Mucosa of rectum (tissue), 2 donors: ENCODE measurements around the gene STIM2.

ENCODE experiments used
- H3K27ac ChIP-seq, 2 donors: one replicate each; pipeline ENCODE4 v1.7.0; 2013; ENCODE audit warnings: inconsistent platforms in 2 of 2, low read depth in 2 of 2, low read length in 2 of 2
- H3K27me3 ChIP-seq, 2 donors: one replicate each; pipeline ENCODE4 v1.7.0; 2013; ENCODE audit warnings: low read length in 2 of 2; ENCODE audit not compliant: control insufficient read depth in 2 of 2, insufficient read depth in 2 of 2
- H3K36me3 ChIP-seq, 2 donors: one replicate each; pipeline ENCODE4 v1.7.0; 2013; ENCODE audit warnings: low read length in 2 of 2; ENCODE audit not compliant: control insufficient read depth in 2 of 2, insufficient read depth in 2 of 2
- H3K4me1 ChIP-seq, 2 donors: one replicate each; pipeline ENCODE4 v1.7.0; 2013; ENCODE audit warnings: low read length in 2 of 2, mild to moderate bottlenecking in 1 of 2; ENCODE audit not compliant: control insufficient read depth in 2 of 2, insufficient read depth in 2 of 2
- H3K4me3 ChIP-seq, 2 donors: one replicate each; pipeline ENCODE4 v1.7.0; 2013; ENCODE audit warnings: low read length in 2 of 2
- H3K9ac ChIP-seq, 2 donors: one replicate each; pipeline ENCODE4 v1.7.0; 2013; ENCODE audit warnings: low read length in 2 of 2, low read depth in 1 of 2, mild to moderate bottlenecking in 1 of 2
- H3K9me3 ChIP-seq, 2 donors: one replicate each; pipeline ENCODE4 v1.7.0; 2013; ENCODE audit warnings: low read length in 2 of 2; ENCODE audit not compliant: control insufficient read depth in 2 of 2
- donor health status: healthy.
- donor health status: Normal muscosa, but diverticular disease.

Gene STIM2

GRCh38 chr4:26830701-26831100 is 29.9 kb upstream of the STIM2 start:
- no peaks in the 10 kb centered on the region for H3K9me3 ChIP-seq
- H3K36me3 ChIP-seq = no peaks in the 10 kb centered on the region
- no peak overlapping the region for H3K27ac ChIP-seq
- H3K4me3 ChIP-seq = no peak overlapping the region
- H3K27me3 ChIP-seq = no peaks in the 10 kb centered on the region
- H3K4me1 ChIP-seq = peaks cover 3% of the 10 kb centered on the region in 2 donors
- H3K9ac ChIP-seq = no peak overlapping the region

- H3K27me3 ChIP-seq = no peaks in the 10 kb centered on the region
- H3K4me1 ChIP-seq = no peaks in the 10 kb centered on the region
- no peak overlapping the region for H3K4me3 ChIP-seq
- H3K9me3 ChIP-seq = no peaks in the 10 kb centered on the region
- no peak overlapping the region for H3K9ac ChIP-seq
- no peak overlapping the region for H3K27ac ChIP-seq
- no peaks in the 10 kb centered on the region for H3K36me3 ChIP-seq
Observed at GRCh38 chr4:26836539-26836938, 24.1 kb upstream of the STIM2 start.

GRCh38 chr4:26837993-26838842 is 22.4 kb upstream of the STIM2 start:
- H3K4me1 ChIP-seq = no peaks in the 10 kb centered on the region
- H3K9ac ChIP-seq = no peak overlapping the region
- no peak overlapping the region for H3K4me3 ChIP-seq
- no peak overlapping the region for H3K27ac ChIP-seq
- no peaks in the 10 kb centered on the region for H3K36me3 ChIP-seq
- no peaks in the 10 kb centered on the region for H3K27me3 ChIP-seq
- no peaks in the 10 kb centered on the region for H3K9me3 ChIP-seq

GRCh38 chr4:26839016-26839415 is 21.6 kb upstream of the STIM2 start:
- no peaks in the 10 kb centered on the region for H3K27me3 ChIP-seq
- H3K9ac ChIP-seq = no peak overlapping the region
- H3K36me3 ChIP-seq = no peaks in the 10 kb centered on the region
- no peaks in the 10 kb centered on the region for H3K4me1 ChIP-seq
- H3K9me3 ChIP-seq = no peaks in the 10 kb centered on the region
- H3K4me3 ChIP-seq = no peak overlapping the region
- H3K27ac ChIP-seq = no peak overlapping the region

- Histone ChIP-seq H3K9ac (no peak overlapping the region), H3K4me3 (no peak overlapping the region), H3K36me3 (no peaks in the 10 kb centered on the region), H3K9me3 (no peaks in the 10 kb centered on the region), H3K4me1 (no peaks in the 10 kb centered on the region), H3K27ac (no peak overlapping the region), H3K27me3 (no peaks in the 10 kb centered on the region)
Observed at GRCh38 chr4:26839534-26839951, 21.1 kb upstream of the STIM2 start.

- H3K4me1 ChIP-seq = no peaks in the 10 kb centered on the region
- H3K27me3 ChIP-seq = no peaks in the 10 kb centered on the region
- H3K27ac ChIP-seq = no peak overlapping the region
- no peak overlapping the region for H3K9ac ChIP-seq
- H3K4me3 ChIP-seq = no peak overlapping the region
- H3K9me3 ChIP-seq = no peaks in the 10 kb centered on the region
- H3K36me3 ChIP-seq = no peaks in the 10 kb centered on the region
Observed at GRCh38 chr4:26840786-26841185, 19.9 kb upstream of the STIM2 start.

- H3K36me3 ChIP-seq = no peaks in the 10 kb centered on the region
- no peak overlapping the region for H3K27ac ChIP-seq
- no peaks in the 10 kb centered on the region for H3K27me3 ChIP-seq
- no peak overlapping the region for H3K4me3 ChIP-seq
- H3K9me3 ChIP-seq = no peaks in the 10 kb centered on the region
- no peak overlapping the region for H3K9ac ChIP-seq
- no peaks in the 10 kb centered on the region for H3K4me1 ChIP-seq
Observed at GRCh38 chr4:26842911-26843310, 17.7 kb upstream of the STIM2 start.

- H3K9me3 ChIP-seq = no peaks in the 10 kb centered on the region
- H3K9ac ChIP-seq = no peak overlapping the region
- no peaks in the 10 kb centered on the region for H3K4me1 ChIP-seq
- no peaks in the 10 kb centered on the region for H3K27me3 ChIP-seq
- H3K4me3 ChIP-seq = no peak overlapping the region
- H3K36me3 ChIP-seq = no peaks in the 10 kb centered on the region
- no peak overlapping the region for H3K27ac ChIP-seq
Observed at GRCh38 chr4:26850528-26850927, 10.1 kb upstream of the STIM2 start.

GRCh38 chr4:26851129-26851528 is 9.5 kb upstream of the STIM2 start:
- Histone ChIP-seq H3K27ac (no peak overlapping the region), H3K36me3 (no peaks in the 10 kb centered on the region), H3K4me3 (no peak overlapping the region), H3K9me3 (no peaks in the 10 kb centered on the region), H3K4me1 (no peaks in the 10 kb centered on the region), H3K27me3 (no peaks in the 10 kb centered on the region), H3K9ac (no peak overlapping the region)

GRCh38 chr4:26854701-26855100 is 5.9 kb upstream of the STIM2 start:
- Histone ChIP-seq H3K27me3 (no peaks in the 10 kb centered on the region), H3K4me3 (no peak overlapping the region), H3K9me3 (no peaks in the 10 kb centered on the region), H3K27ac (no peak overlapping the region), H3K9ac (no peak overlapping the region), H3K4me1 (peaks cover 19 to 23% of the 10 kb centered on the region in 2 donors), H3K36me3 (no peaks in the 10 kb centered on the region)
